Ureter (tissue), 1 donor: ENCODE measurements around the gene GMPR2. TPM values are rescaled to one million over a fixed set of nuclear protein-coding genes. Genes with fewer than 3 reads are reported as not detected.
A peak's percentile ranks its signal among the peaks of the same experiment; 100 is the strongest.

ENCODE experiments used
- DNase-seq: peaks from one replicate; pipeline ENCODE4 v3.0.0-alpha.2; 2020; ENCODE audit warnings: low spot score
- total RNA-seq: library from RNA; stranded (reverse); gene quantifications from one replicate; pipeline ENCODE4 v1.2.4, GENCODE V29; 2023
- donor health status: DM: yes; HTN: yes; CAD: no.

GMPR2 gene
- 78.7 TPM for total RNA-seq

GRCh38 chr14:24232645-24233537 lies at the start of gene GMPR2:
GMPR2 (plus strand) TSS chr14:24232929; CDS start chr14:24233254, 325 bp downstream.
- DNase-seq = no peak

- no peak for DNase-seq
These were observed 49.7 kb upstream of the GMPR2 start for GRCh38 chr14:24183014-24183481.

GRCh38 chr14:24184104-24184970 lies 48.4 kb upstream of the GMPR2 start:
- no peak for DNase-seq

- no peak for DNase-seq
These were observed 47.7 kb upstream of the GMPR2 start for GRCh38 chr14:24185026-24185425.

GRCh38 chr14:24185741-24186140 lies 47.0 kb upstream of the GMPR2 start:
- DNase-seq = no peak

GRCh38 chr14:24186831-24187538 lies 45.7 kb upstream of the GMPR2 start:
- no peak for DNase-seq

GRCh38 chr14:24187539-24187915 lies 45.2 kb upstream of the GMPR2 start:
- DNase-seq = no peak

GRCh38 chr14:24188251-24189058 lies 44.3 kb upstream of the GMPR2 start, which contains the start of gene IPO4:
IPO4 (minus strand) TSS chr14:24188816; CDS start chr14:24188787, 29 bp downstream.
- peak; percentile 98 for DNase-seq

GRCh38 chr14:24189059-24189375 lies 43.7 kb upstream of the GMPR2 start:
- DNase-seq = no peak

GRCh38 chr14:24189460-24189859 lies 43.3 kb upstream of the GMPR2 start:
- DNase-seq = no peak

- no peak for DNase-seq
These were observed 42.3 kb upstream of the GMPR2 start for GRCh38 chr14:24190416-24190815.

- no peak for DNase-seq
These were observed 39.8 kb upstream of the GMPR2 start for GRCh38 chr14:24192933-24193332.

- DNase-seq = no peak
These were observed 38.4 kb upstream of the GMPR2 start for GRCh38 chr14:24194186-24194872.

- DNase-seq = no peak
These were observed 37.9 kb upstream of the GMPR2 start for GRCh38 chr14:24194873-24195185.

GRCh38 chr14:24195186-24196070 lies 37.3 kb upstream of the GMPR2 start, which contains the start of gene TM9SF1:
TM9SF1 (minus strand) TSS chr14:24195441; CDS start chr14:24195019, 422 bp downstream.
- peak; percentile 88 for DNase-seq

- no peak for DNase-seq
These were observed 36.4 kb upstream of the GMPR2 start for GRCh38 chr14:24196071-24197055.

GRCh38 chr14:24197056-24197450 lies 35.7 kb upstream of the GMPR2 start:
- DNase-seq = no peak

- DNase-seq = no peak
These were observed 33.8 kb upstream of the GMPR2 start for GRCh38 chr14:24198814-24199524.
